PC-9 (cell line): ENCODE results near the gene CDK5. TPM values are rescaled to one million over a fixed set of nuclear protein-coding genes. Genes with fewer than 3 reads are reported as not detected.
"Not testable (repeated sequence)": the region's sequence is repeated elsewhere in the genome, so short reads cannot be mapped to it uniquely, and the experiment has no call there.

ENCODE experiments used
- BruUV-seq: library from RNA; stranded (reverse); fragments of 400-500 nt; replicated peaks from 2 replicates; lab custom pipeline; 2021; lab: Mats Ljungman, UMichigan
- CTCF ChIA-PET: fragments of 300-600 bp; sonication (Branson Sonifier 250); formaldehyde crosslinking; loops from one replicate; lab custom pipeline; 2022; ENCODE audit warnings: antibody characterized with exemption; lab: Charles Lee
- POLR2A ChIA-PET: fragments of 300-600 bp; sonication (Branson Sonifier 250); formaldehyde crosslinking; loops from one replicate; lab custom pipeline; 2022; ENCODE audit warnings: antibody characterized with exemption; ENCODE audit not compliant: unreplicated experiment; lab: Charles Lee
- DNase-seq, 2 experiments: peaks; one replicate each; pipeline versions ENCODE4 v3.0.0 to v3.0.0-alpha.2; 2015 to 2022; ENCODE audit warnings: mixed read lengths in 1 of 2
- H2AFZ ChIP-seq: fragments of 200-600 bp; sonication (generic); 2 replicates; pipeline ENCODE4 v1.8.1; 2017; ENCODE audit warnings: antibody characterized with exemption
- H3F3A ChIP-seq: fragments of 200-600 bp; sonication (generic); 2 replicates; pipeline ENCODE4 v1.8.1; 2017; ENCODE audit warnings: antibody characterized with exemption, mild to moderate bottlenecking, low read depth; ENCODE audit not compliant: insufficient read depth
- H3K27ac ChIP-seq: fragments of 200-600 bp; sonication (generic); 2 replicates; pipeline ENCODE4 v1.6.1; 2016; ENCODE audit warnings: mixed run types
- H3K27me3 ChIP-seq: fragments of 200-600 bp; sonication (generic); 2 replicates; pipeline ENCODE4 v1.6.1; 2016; ENCODE audit warnings: low read depth, mixed run types; ENCODE audit not compliant: insufficient read depth
- H3K36me3 ChIP-seq: fragments of 200-600 bp; sonication (generic); 2 replicates; pipeline ENCODE4 v1.6.1; 2016; ENCODE audit warnings: low read depth, mixed run types
- H3K4me1 ChIP-seq: fragments of 200-600 bp; sonication (generic); replicated peaks from 2 replicates; pipeline ENCODE4 v1.6.1; 2016; ENCODE audit warnings: mixed run types; ENCODE audit not compliant: insufficient read depth
- H3K4me2 ChIP-seq: fragments of 200-600 bp; sonication (generic); 2 replicates; pipeline ENCODE4 v1.6.1; 2017; ENCODE audit warnings: mixed run types
- H3K4me3 ChIP-seq: fragments of 200-600 bp; sonication (generic); 2 replicates; pipeline ENCODE4 v1.6.1; 2016; ENCODE audit warnings: mixed run types
- H3K79me2 ChIP-seq: fragments of 200-600 bp; sonication (generic); 2 replicates; pipeline ENCODE4 v1.6.1; 2017; ENCODE audit warnings: low read depth, mixed run types
- H3K9me2 ChIP-seq: fragments of 200-600 bp; sonication (generic); 2 replicates; pipeline ENCODE4 v1.8.1; 2017; ENCODE audit warnings: mild to moderate bottlenecking; ENCODE audit not compliant: insufficient read depth
- H3K9me3 ChIP-seq: fragments of 200-600 bp; sonication (generic); 2 replicates; pipeline ENCODE4 v1.8.1; 2016; ENCODE audit warnings: low read depth; ENCODE audit not compliant: insufficient read depth
- H4K20me1 ChIP-seq: fragments of 200-600 bp; sonication (generic); 2 replicates; pipeline ENCODE4 v1.8.1; 2017; ENCODE audit not compliant: insufficient read depth
- CTCF ChIP-seq: fragments of 200-600 bp; sonication (generic); conservative IDR thresholded peaks from 2 replicates; pipeline ENCODE4 v1.6.1; 2017; ENCODE audit warnings: mixed run types, antibody characterized with exemption, mild to moderate bottlenecking, moderate library complexity
- EZH2 ChIP-seq: fragments of 200-600 bp; sonication (generic); IDR thresholded peaks from 2 replicates; pipeline ENCODE4 v1.8.0; 2017; ENCODE audit warnings: antibody characterized with exemption, low read depth
- intact Hi-C: fragments of 100-400 bp; cut with micrococcal nuclease; formaldehyde crosslinking; loops from one replicate; pipeline ENCODE4 v1.10.0; 2022; ENCODE audit not compliant: unreplicated experiment
- total RNA-seq: library from RNA; stranded (reverse); gene quantifications from 2 replicates; pipeline ENCODE4 v1.2.3, GENCODE V29; 2021

CDK5 gene
- total RNA-seq, 1 experiment from 2014 or later: 45.7 TPM

- Histone ChIP-seq H3K9me2 (no peaks in the 10 kb centered on the region), H3K36me3 (no peaks in the 10 kb centered on the region), H3K4me3 (no peak overlapping the region), H3K27me3 (no peaks in the 10 kb centered on the region), H3K4me2 (no peak overlapping the region), H3K4me1 (peaks cover 33% of the 10 kb centered on the region), H3K9me3 (no peaks in the 10 kb centered on the region), H4K20me1 (peaks cover 5% of the 10 kb centered on the region; the same call in 1 of the 2 replicates), H3K79me2 (no peaks in the 10 kb centered on the region), H3F3A (peaks cover 26% of the 10 kb centered on the region), H2AFZ (no peak overlapping the region), H3K27ac (no peak overlapping the region)
- POLR2A ChIA-PET: interaction anchor here (0.8 kb wide), 1 partner anchor 20 kb away, joined by 5 read pairs; the partner anchor contains the start of gene ATG9B
- DNase-seq: no peak
- CTCF ChIA-PET: no interaction called here
- no peak for TF ChIP-seq EZH2
- no peak for TF ChIP-seq CTCF
- BruUV-seq: no TSS peak
- intact Hi-C loops: no loop called here
These were observed 13.7 kb downstream of the CDK5 start for GRCh38 chr7:151043959-151044358.

GRCh38 chr7:151043449-151043848 lies 14.2 kb downstream of the CDK5 start:
- H3K27ac ChIP-seq, BruUV-seq, H2AFZ ChIP-seq, H3K9me2 ChIP-seq, H3K4me3 ChIP-seq, H3K27me3 ChIP-seq, CTCF ChIA-PET, H3K36me3 ChIP-seq, H4K20me1 ChIP-seq, H3K79me2 ChIP-seq, POLR2A ChIA-PET, intact Hi-C loops, H3K9me3 ChIP-seq, DNase-seq, H3K4me2 ChIP-seq: not testable (repeated sequence)
- H3F3A ChIP-seq: peaks cover 32% of the 10 kb centered on the region
- peaks cover 38% of the 10 kb centered on the region for H3K4me1 ChIP-seq

GRCh38 chr7:151040616-151041375 lies 16.9 kb downstream of the CDK5 start:
- Histone ChIP-seq H3K79me2 (no peaks in the 10 kb centered on the region), H3K9me3 (no peaks in the 10 kb centered on the region), H3K4me3 (no peak overlapping the region), H3K27ac (no peak overlapping the region), H3K27me3 (no peaks in the 10 kb centered on the region), H3F3A (peaks cover 25% of the 10 kb centered on the region), H2AFZ (no peak overlapping the region), H3K36me3 (no peaks in the 10 kb centered on the region; the same call in 1 of the 2 replicates), H4K20me1 (peaks cover 5% of the 10 kb centered on the region; the same call in 1 of the 2 replicates), H3K4me2 (no peak overlapping the region), H3K4me1 (peaks cover 26% of the 10 kb centered on the region), H3K9me2 (no peaks in the 10 kb centered on the region)
- ChIA-PET POLR2A (no interaction called here), CTCF (no interaction called here)
- no peak for TF ChIP-seq EZH2
- no peak for TF ChIP-seq CTCF
- intact Hi-C loops: no loop called here
- no TSS peak for BruUV-seq
- DNase-seq: no peak
